NOMO-1 (cell line): ENCODE data around the gene FXR1.
A peak's percentile ranks its signal among the peaks of the same experiment; 100 is the strongest.
"Not testable (repeated sequence)": the region's sequence is repeated elsewhere in the genome, so short reads cannot be mapped to it uniquely, and the experiment has no call there.

Experiments
- DNase-seq, 2 experiments: peaks; one replicate each; lab custom pipeline; 2025; ENCODE audit not compliant: unreplicated experiment in 2 of 2; lab: John Stamatoyannopoulos, UW

Gene FXR1

GRCh38 chr3:180932819-180933218 is 20.3 kb downstream of the FXR1 start:
- DNase-seq, result no peak

GRCh38 chr3:180934638-180935037 is 22.2 kb downstream of the FXR1 start:
- no peak for DNase-seq

GRCh38 chr3:180940826-180941225 is 28.4 kb downstream of the FXR1 start:
- no peak for DNase-seq

- DNase-seq, result peak; percentile 11 to 73
Observed at GRCh38 chr3:180947761-180948390, 35.4 kb downstream of the FXR1 start.

- DNase-seq, result no peak
Observed at GRCh38 chr3:180959691-180960090, 47.2 kb downstream of the FXR1 start.

GRCh38 chr3:180961087-180961486 is 48.6 kb downstream of the FXR1 start:
- DNase-seq, result no peak

GRCh38 chr3:180961552-180961951 is 49.1 kb downstream of the FXR1 start:
- no peak for DNase-seq

GRCh38 chr3:180962530-180962929 is 50.1 kb downstream of the FXR1 start:
- DNase-seq, result no peak

- no peak for DNase-seq
Observed at GRCh38 chr3:180970931-180971330, 58.5 kb downstream of the FXR1 start.

- DNase-seq, result no peak
Observed at GRCh38 chr3:180973543-180973942, 61.1 kb downstream of the FXR1 start.

- no peak for DNase-seq
Observed at GRCh38 chr3:180974286-180974685, 61.8 kb downstream of the FXR1 start.

- DNase-seq, result no peak
Observed at GRCh38 chr3:180977498-180977897, 65.0 kb downstream of the FXR1 start.

- no peak for DNase-seq
Observed at GRCh38 chr3:180979961-180980360, 67.5 kb downstream of the FXR1 start.

- no peak for DNase-seq
Observed at GRCh38 chr3:180980611-180981010, 68.1 kb downstream of the FXR1 start.

- no peak for DNase-seq
Observed at GRCh38 chr3:180981912-180982311, 69.4 kb downstream of the FXR1 start.

GRCh38 chr3:180983136-180983535 is 70.7 kb downstream of the FXR1 start:
- DNase-seq, result no peak

- not testable (repeated sequence) for DNase-seq
Observed at GRCh38 chr3:180986366-180986765, 73.9 kb downstream of the FXR1 start.

GRCh38 chr3:180987344-180987743 is 74.9 kb downstream of the FXR1 start:
- no peak for DNase-seq

GRCh38 chr3:180989291-180990163 is 77.1 kb downstream of the FXR1 start, which contains the start of gene DNAJC19:
Gene DNAJC19 (minus strand): TSS chr3:180989736. CDS start chr3:180989602, 134 bp downstream.
- peak; percentile 99 to 100 for DNase-seq

- DNase-seq, result peak; percentile 52 to 85
Observed at GRCh38 chr3:180990505-180990904, 78.0 kb downstream of the FXR1 start.

- no peak for DNase-seq
Observed at GRCh38 chr3:180996415-180996932, 84.0 kb downstream of the FXR1 start.

- DNase-seq, result not testable (repeated sequence)
Observed at GRCh38 chr3:181002331-181002730, 89.9 kb downstream of the FXR1 start.
